Activated gamma-delta T cell treated with anti-CD3 and anti-CD28 coated beads, Interleukin-2, amount 50 U/mL, for 16 hours (primary cell): Measurements from ENCODE around the gene SYCP3.

ENCODE experiments used
- DNase-seq: peaks from one replicate; pipeline ENCODE4 v3.0.0-alpha.2; 2020; ENCODE audit warnings: low read depth

Gene SYCP3

DNA sequence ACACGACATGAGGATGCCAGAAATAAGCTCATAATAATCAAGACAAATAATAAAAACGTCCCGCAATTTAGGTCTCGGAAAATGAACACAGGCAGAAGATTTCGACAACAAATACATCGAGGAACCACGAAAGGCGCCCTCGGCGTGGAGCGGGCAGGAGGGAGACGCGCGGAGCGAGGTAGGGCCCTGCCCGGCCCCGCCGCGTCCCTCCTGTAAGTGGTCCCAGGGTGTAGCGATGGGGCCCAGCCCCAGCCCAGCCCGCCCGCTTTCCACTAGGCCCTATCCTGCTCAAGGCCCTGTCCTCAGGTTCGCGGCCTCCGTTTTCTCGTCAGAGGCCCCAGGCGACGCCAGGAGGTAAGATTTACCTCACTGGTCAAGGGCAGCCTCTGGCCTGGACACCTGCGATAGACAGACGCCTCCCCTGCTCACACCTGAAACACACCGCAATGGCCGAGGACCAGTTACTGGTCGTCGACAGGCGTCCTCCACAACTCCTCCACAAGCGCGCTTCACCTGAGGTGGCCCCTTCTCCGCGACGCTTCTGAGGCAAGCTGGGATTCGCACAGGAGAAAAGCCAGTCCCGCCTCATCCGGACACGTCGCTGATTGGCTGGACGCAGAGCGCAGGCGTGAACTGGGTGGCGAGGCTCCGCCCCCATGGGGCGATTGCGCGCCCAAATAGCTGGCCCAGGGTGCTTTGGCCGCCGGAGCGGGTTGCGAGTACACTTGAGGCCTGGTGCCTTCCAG, at the start of gene SYCP3:
TSS of gene SYCP3 (minus strand) at position 543 of the 746 bp plus-strand sequence. CDS start 1,527 bp downstream, outside the sequence.
- no peak for DNase-seq

DNA sequence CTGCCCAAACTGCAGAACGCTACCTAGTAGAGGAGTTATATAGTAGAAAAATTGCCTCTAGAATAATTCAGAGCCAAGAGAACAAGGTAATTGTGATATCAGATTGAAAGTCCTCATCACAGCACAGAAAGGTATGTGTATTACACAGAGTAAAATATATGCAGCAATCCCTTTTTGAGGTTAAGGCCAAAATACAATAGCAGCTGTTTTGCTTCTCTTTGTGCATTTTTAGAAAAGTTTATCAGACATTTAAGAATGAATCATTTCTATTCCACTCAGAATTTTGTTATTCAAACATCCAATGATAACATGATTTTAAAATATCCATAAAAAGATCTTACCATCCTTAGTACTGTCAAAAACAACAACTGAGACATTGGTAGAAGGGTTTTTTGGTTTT, 46.4 kb upstream of the SYCP3 start:
- no peak for DNase-seq

DNA sequence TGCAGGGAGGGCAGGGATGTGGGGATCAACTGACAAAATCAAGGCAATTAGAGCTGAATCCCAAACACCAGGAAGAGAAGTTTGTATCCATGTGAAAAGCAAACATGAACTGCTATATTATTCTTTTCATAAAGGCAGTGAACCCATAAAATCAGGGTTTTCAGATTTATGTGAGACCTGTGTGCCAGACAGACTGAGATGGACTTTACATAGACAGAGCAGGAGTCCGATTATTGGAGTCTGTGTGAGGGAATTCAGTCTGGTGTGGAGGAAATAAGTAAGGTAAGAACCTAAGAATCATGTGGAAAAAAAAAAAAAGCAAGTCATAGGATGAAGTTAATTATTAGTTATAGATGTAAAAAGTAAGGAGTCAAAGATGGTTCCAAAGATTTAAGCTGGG, 45.1 kb upstream of the SYCP3 start:
- DNase-seq: no peak

DNA sequence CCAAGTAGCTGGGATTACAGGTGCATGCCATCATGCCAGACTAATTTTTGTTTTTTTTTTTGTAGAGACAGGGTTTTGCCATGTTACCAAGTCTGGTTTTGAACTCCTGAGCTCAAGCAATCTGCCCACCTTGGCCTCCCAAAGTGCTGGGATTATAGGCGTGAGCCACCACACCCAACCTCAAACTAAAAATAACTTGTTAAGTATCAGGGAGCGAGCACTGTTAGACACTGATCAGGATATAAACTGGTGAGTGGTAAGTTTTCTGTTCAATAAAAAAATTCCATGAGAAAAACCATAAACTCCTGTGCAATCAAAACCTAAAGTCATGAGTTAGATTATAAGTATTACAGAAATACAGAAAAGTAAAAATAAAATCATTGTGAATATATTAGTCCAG, 44.6 kb upstream of the SYCP3 start:
- DNase-seq: no peak

DNA sequence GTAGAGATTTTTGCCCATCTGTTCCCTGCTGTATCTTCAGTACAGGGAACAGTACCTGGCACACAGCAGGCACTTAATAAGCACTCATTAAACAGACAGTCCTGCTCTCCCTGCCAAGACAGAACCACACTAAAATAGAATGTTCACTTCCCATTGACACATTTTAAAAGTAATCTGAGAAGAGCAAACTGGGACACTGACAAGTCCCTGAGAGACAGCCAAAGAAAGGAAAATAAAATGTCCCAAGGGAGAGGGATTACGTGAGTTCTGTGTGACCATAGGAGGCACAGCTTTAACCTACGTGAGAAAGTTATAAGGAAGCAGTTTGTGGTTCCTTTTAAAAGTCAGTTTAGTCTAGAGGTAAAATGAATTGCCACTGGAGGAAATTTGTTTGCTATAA, 43.9 kb upstream of the SYCP3 start:
- DNase-seq: no peak

DNA sequence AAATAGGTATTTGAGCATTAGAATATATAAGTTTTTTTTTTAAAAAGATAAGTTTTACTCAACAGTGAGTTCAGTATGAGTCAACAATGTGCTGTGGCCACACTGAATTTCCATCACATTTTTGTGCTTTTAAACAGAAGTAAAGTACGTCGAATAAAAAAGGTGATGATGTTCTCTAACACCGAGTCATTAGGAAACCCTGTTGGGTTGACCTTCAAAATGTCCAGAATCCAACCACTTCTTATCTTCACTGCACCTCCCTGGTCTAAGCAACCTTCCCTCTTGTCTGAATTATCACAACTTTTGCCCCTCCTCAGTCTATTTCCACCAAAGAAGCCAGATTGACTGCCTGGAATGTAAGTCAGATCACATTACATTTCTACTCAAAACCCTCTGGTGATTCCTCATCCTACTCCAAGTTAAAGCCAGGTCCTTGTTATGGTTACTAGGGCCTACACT, 43.0 kb upstream of the SYCP3 start:
- DNase-seq: no peak

DNA sequence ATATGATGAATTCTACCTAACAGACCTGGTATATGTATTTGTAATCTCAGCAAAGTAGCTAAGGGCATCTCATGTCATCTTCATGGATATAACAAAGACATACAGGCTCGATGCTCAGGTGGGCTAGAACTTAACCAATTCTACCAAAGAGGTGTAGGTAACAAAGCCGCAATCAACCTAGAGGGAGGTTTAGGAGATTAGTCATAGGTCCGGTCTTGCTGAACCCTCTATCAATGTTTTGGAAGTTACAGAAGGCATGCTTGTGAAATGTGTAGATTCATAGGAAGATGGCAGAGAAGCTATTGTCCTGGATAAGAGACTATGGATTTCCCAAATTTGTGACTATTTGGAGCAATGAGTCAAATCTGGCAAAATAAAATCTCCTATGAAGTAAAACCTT, 42.6 kb upstream of the SYCP3 start:
- DNase-seq: no peak

DNA sequence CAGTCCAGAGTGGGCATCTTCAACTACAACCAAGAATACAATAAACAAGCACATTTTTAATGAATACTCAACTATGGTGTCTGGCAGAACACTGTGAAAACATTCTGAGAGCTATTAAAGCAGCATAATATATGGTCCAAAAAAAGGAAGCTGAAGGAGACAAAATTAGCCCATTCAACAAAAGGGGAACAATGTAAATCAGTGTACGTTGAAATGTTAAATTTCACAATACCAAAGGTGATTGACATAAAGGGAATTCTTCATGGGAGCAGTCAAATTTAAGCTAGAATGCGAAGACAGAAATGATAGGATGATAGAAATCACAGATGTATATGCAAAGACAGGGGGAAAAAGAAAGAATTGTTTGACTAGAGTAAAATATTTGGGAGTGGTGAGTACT, 41.3 kb upstream of the SYCP3 start:
- no peak for DNase-seq

DNA sequence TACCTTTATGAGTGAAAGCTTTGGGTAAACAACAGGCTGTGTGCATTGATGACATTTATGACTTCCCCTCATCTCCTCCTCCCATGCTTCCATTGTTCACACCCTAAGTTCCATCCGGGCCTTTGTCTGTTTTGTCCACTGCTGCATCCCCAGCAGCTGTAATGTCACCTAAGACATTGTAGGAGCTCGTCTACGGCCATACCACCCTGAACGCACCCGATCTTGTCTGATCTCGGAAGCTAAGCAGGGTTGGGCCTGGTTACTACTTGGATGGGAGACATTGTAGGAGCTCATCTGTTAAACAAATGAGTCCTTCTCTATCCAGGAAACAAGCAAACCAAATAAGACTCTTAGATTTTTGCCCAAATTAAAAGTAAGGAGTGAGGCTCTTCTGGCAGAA, 40.4 kb upstream of the SYCP3 start:
- DNase-seq: no peak

DNA sequence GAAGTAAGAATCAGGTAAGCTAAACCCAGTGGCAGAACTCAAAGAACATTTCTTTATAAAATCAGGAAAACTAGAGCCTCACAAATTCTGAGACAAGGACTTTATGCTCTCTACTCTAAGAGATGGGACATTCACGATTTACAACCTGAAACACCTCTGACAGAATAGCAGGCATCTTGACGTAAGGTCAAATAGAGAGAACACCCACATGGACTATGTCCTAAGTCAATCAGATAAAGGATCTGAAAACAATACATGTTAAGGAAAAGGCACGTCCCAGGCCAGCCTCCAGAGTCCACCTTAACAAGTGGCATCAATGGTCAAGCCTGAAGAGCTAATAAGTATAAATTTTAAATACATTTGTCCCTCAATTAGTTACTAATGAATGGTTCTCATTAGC, 39.9 kb upstream of the SYCP3 start:
- no peak for DNase-seq

DNA sequence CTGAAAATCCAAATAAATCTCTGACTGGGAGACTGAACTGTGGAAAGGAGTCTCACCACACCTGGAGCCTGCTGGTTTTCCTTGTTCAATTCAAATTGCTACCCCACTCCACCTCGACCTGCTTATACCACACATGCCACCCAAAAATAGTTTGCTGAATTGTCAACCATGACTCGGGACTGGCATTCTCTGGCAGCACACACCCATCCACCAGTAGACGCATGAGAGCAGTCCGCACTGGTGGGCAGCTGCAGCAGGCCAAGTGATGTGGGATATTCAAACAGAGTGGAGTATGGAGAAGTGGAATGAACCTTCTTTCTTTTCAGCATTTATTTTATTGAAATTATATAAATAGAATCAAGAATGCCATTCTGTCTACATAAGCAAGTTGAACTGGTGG, 38.7 kb upstream of the SYCP3 start:
- no peak for DNase-seq

DNA sequence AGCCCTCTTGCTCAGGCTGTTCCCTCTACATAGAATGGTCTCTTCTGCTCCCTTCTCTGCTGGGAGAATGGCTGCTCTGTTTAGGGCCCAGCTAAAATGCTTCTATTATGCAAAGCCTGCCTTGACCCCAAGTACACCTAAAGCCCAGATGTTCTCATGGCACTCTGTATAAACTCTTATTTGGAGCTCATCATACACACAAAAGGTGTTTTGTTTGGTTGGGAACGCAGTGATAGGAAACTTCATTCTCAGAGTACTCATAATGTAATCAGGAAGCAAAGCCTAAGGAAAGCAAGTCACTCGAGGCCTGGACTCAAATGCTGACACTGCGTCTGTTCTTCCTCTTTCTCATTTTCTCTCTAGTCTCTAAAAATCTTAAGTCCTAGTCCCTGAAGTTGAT, 38.2 kb upstream of the SYCP3 start:
- DNase-seq: no peak

DNA sequence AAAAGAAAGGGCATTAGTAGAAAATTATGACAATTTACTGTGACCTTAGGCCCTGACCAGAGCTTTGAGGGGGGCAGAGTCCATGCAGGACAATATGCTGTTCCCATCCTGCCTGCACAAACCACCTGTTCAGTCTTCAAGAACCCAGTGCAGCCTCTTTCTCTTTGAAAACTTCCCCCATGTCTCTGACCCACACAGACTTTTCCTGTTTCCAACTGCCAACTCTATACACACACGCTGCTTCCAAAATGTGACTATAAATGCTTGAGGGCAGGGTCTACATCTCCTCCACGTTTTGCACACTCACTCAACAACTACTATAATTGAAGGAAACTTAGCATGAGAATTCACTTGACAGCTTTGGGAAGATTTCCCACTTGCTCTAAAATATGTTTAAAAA, 36.6 kb upstream of the SYCP3 start:
- DNase-seq: no peak

DNA sequence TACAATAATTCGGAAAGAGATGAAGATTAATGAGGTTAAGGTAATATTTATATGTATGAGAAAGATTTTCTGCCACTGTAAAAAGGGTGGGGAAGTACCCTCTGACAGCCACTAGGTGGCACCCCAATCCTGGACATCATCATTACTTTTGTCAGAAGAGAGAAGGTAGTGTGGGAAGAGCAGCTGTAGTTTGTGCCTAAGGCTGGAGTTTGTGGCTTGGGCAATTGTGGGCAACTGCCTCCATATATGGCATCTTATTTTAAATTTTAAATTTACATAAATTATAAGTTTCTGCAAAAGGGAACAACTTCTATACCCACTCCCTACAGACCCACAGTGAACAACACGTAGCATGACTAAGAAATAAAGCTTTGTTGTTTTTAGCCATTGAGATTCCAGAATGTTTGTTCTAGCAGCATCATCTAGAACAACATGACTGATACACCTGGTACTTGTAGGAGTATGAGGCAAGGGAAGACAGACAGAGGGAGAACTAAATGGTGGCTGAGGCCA, 34.4 kb upstream of the SYCP3 start:
- peak; percentile 53 for DNase-seq

DNA sequence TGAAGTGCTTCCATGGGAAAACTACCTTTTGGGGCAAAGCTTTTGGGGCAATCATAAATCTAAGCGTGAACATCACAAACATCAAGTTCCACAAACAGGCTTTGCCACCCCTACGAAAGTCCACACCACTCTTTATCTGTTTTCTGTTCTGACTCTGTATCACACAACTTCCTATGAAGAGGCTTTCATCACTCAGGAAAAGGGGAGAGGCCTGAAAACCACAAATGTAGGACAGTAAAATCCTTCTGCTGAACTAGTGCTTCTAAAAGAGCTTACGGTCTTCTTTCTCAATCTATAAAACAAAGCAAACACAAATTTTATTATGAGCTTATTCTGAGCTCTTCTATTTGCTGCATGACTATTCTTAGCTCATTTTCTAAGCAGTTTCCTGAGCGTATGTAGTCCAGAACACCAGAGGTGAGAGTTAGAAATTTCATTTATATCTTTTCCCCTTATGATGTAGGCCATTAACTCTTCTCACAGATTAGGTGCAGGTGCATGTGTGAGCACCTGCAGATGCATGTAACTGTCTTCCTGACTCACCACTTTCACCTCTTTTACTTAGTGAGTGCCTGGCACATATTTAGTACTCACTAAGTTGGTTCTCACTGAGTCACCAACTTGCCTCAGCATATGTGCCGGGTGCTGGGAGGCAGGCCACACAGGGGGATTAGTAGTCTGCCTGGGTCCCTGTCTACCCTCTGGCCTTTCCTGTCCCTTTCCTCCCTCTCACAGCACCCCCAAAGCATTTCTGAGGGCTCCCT, 32.9 kb upstream of the SYCP3 start:
- no peak for DNase-seq

DNA sequence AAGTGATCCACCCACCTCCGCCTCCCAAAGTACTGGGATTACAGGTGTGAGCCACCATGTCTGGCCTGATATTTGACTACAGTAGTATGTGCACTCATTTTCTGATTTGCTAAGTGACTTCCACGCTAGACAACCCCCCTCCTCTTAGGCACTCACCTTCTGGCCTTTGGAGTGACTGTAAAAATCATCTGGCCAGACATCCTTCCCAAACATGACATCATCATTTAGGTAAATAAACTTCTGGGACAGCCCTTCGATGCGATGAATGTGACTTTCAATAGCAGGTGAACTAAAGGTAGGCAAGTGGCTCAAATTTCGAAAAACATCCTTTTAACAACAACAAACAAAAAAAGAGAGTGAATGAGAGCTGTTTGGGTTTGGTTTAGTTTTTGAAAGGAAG, 30.6 kb upstream of the SYCP3 start:
- no peak for DNase-seq

DNA sequence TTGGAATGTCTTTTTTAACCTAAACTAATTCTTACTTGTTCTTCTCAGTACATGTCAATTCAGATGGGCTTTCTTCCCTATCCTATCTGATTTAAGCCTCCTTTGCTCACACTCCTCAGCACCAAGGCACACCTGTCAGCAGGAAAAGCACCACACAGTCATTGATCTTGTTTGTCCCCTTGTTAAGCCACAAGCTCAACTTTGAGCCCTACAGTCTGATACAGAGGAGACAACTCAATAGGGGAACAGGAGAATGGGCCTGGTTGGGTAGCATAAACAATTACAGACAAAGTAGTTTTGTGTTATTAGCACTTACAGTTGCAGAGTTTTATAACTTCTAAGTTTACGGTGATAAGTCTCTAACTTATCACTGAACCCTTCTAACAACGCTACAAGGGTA, 29.5 kb upstream of the SYCP3 start:
- no peak for DNase-seq

DNA sequence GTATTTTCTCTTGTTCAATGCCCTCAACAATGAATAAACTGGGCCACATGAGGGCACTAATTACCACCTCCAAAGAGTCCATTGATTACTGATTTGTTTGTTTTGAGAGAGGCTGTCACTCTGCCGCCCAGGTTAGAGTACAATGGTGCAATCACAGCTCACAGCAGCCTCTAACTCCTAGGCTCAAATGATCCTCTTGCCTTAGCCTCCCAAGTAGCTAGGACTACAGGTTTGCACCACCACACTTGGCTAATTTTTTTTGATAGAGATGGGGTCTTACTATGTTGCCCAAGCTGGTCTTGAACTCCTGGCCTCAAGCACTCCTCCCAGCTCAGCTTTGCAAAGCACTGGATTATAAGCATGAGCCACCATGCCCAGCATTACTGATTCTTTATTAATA, 28.3 kb upstream of the SYCP3 start:
- no peak for DNase-seq

DNA sequence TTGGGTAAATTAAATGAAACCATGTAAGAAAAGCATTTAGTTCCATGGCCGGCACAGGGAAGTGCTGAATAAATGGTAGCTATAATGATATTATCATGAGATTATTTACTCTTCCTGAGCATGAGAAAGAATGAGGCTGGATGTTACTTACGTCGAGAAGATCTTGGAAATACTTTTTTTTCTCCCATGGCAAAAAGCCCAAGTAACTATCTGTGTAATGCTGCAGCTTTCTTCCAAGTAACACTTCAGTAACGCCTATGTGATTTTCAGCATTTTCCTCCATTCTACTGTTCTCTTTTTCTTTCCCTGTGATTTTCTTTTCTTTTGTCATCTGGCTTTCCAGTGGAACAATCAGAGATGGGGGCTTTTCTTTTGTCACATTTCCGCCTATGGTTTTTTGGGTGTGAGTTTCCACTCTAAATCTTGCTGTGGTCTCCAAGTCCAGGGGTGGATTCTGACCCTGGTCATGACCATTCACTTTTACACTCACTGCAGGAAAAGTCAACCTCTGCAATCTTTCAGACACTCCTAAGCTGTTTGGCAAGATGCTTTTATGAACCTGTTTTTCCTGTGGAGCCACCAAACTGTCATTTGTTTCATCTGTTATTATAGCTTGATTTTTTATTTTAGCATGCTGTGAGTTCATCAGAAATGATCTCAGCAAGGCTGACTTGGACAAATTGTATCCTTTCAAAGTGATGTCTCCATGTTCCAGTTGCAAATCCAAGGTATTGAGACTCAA, 25.0 kb upstream of the SYCP3 start:
- no peak for DNase-seq

DNA sequence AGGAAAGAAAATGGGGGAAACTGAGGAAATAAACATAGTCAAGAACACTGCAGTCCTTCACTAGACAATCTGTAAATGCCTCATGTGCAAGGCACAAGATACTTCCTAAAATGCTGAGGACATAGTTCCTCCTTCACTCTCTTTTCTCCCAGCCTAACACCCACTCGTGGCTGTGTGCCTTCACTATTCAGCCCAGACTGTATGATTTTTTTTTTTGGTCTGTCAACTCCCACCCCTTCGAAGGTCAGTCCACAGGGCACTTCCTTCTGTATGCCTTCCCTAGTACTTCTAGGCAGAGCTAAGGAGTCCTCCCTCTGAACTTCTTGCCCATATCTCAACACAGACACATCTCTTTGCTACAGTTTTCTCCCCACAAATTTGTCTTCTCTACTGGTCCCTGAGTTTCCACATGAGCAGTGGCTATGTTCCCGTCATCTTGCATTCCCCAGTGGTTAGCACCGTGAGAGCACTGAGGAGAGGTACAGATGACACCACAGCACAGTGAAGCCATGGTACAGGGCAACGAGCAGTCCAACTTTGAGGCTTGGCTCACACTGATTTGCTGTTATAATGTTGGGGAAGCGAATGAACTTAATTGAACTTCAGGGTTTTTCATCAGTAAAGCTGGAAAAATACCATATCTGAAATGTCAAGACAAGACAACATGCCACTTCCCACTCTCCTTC, 24.1 kb upstream of the SYCP3 start:
- no peak for DNase-seq

DNA sequence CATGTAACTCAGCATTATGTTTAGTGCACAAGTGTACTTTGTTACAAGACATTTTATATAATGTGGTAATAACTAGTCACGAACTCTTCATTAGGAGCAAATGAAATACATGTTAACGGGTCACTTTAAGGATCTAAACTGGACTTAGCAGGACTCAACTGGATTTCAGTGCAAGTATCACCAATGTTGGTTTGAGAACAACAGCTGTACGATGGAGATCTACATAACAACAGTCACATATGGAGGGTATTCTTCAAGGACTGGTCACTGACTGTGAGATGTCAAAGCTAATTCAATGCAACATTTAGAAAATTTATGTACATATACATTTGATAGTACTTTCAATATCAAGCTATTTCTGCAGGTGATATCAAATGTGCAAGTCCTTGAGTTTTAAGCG, 22.5 kb upstream of the SYCP3 start:
- no peak for DNase-seq

DNA sequence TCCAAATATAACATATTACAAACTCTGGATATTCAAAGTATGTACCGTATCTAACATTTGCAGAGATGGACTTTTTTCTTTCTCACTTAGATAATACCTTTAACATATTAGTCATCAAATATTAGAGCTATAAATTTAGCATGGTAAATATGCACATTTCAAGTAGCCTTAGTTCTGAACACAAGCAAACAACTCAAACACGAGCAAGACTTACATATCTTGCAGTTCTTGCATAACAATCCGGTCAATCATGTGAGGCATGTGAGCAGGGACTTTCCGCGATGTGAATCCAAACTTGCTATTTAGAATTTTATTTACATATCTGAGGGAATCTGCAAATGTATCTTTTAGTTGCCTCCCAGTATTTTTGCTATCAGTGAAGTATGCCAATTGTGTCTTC, 22.1 kb upstream of the SYCP3 start:
- DNase-seq: no peak
